Type B pancreatic cell (in vitro differentiated cells): Measurements from ENCODE around the gene RPL28. TPM values are rescaled to one million over a fixed set of nuclear protein-coding genes. Genes with fewer than 3 reads are reported as not detected.

Source experiments
- DNase-seq: peaks from one replicate; pipeline ENCODE4 v3.0.0; 2021; ENCODE audit warnings: mixed read lengths; ENCODE audit not compliant: unreplicated experiment; ENCODE audit errors: extremely low spot score
- H3K27ac Mint-ChIP-seq: 2 replicates; pipeline ENCODE4 v1.8.0; 2021; ENCODE audit warnings: mild to moderate bottlenecking, mixed read lengths
- H3K27me3 Mint-ChIP-seq: 2 replicates; pipeline ENCODE4 v1.8.0; 2021; ENCODE audit warnings: mixed read lengths
- H3K36me3 Mint-ChIP-seq: 2 replicates; pipeline ENCODE4 v1.8.0; 2021; ENCODE audit warnings: mixed read lengths
- H3K4me1 Mint-ChIP-seq: one replicate; pipeline ENCODE4 v1.8.0; 2021; ENCODE audit warnings: mixed read lengths; ENCODE audit not compliant: unreplicated experiment
- H3K4me3 Mint-ChIP-seq: 2 replicates; pipeline ENCODE4 v1.8.0; 2021; ENCODE audit warnings: mild to moderate bottlenecking, mixed read lengths
- H3K9me3 Mint-ChIP-seq: 2 replicates; pipeline ENCODE4 v1.8.0; 2021; ENCODE audit warnings: mixed read lengths
- CTCF ChIP-seq: fragments of 200-600 bp; sonication (generic); conservative IDR thresholded peaks from 2 replicates; pipeline ENCODE4 v1.5.0; 2021; ENCODE audit warnings: antibody characterized with exemption, mild to moderate bottlenecking
- total RNA-seq: library from RNA; stranded (reverse); gene quantifications from 2 replicates; pipeline ENCODE4 v1.2.1, GENCODE V29; 2021; ENCODE audit warnings: low replicate concordance

The RPL28 gene
- total RNA-seq, 1 donor from 2014 or later = 1,799 TPM

- DNase-seq = no peak
- Mint-ChIP-seq H3K27ac (no peak overlapping the region), H3K36me3 (peaks cover 8% of the 10 kb centered on the region), H3K4me3 (peak overlapping the region; percentile 62), H3K27me3 (peaks cover 80% of the 10 kb centered on the region), H3K4me1 (peaks cover 16% of the 10 kb centered on the region), H3K9me3 (no peaks in the 10 kb centered on the region)
- no peak for TF ChIP-seq CTCF
These were observed 54.8 kb downstream of the RPL28 start for GRCh38 chr19:55440411-55441105.

GRCh38 chr19:55441319-55441691 is 55.6 kb downstream of the RPL28 start:
- Mint-ChIP-seq H3K4me3 (peak overlapping the region; percentile 62), H3K9me3 (no peaks in the 10 kb centered on the region), H3K36me3 (peaks cover 8% of the 10 kb centered on the region), H3K27ac (no peak overlapping the region), H3K27me3 (peaks cover 81% of the 10 kb centered on the region), H3K4me1 (peaks cover 16% of the 10 kb centered on the region)
- no peak for TF ChIP-seq CTCF
- no peak for DNase-seq

- H3K4me3 Mint-ChIP-seq = peak overlapping the region; percentile 62
These were observed 56.1 kb downstream of the RPL28 start for GRCh38 chr19:55441692-55442321.

GRCh38 chr19:55442372-55442961 is 56.7 kb downstream of the RPL28 start:
- no peak overlapping the region for H3K27ac Mint-ChIP-seq
- DNase-seq = no peak
- no peak overlapping the region for H3K4me3 Mint-ChIP-seq
- peaks cover 11% of the 10 kb centered on the region for H3K4me1 Mint-ChIP-seq
- H3K9me3 Mint-ChIP-seq = no peaks in the 10 kb centered on the region
- H3K36me3 Mint-ChIP-seq = peaks cover 8% of the 10 kb centered on the region
- no peak for TF ChIP-seq CTCF
- H3K27me3 Mint-ChIP-seq = peaks cover 70% of the 10 kb centered on the region

More at GRCh38 chr19:55441692-55442321, 56.1 kb downstream of the RPL28 start:
- Mint-ChIP-seq H3K36me3 (peaks cover 8% of the 10 kb centered on the region), H3K9me3 (no peaks in the 10 kb centered on the region), H3K27ac (no peak overlapping the region), H3K27me3 (peaks cover 77% of the 10 kb centered on the region), H3K4me1 (peaks cover 16% of the 10 kb centered on the region)
- no peak for DNase-seq
- no peak for TF ChIP-seq CTCF

GRCh38 chr19:55443045-55443823 is 57.5 kb downstream of the RPL28 start, which contains the start of gene SHISA7:
SHISA7 (minus strand) TSS chr19:55443300; CDS start chr19:55442863, 437 bp downstream.
- H3K9me3 Mint-ChIP-seq = no peaks in the 10 kb centered on the region
- peaks cover 10% of the 10 kb centered on the region for H3K4me1 Mint-ChIP-seq
- H3K36me3 Mint-ChIP-seq = peaks cover 8% of the 10 kb centered on the region
- H3K4me3 Mint-ChIP-seq = peak within 1 kb of the TSS; percentile 25
- DNase-seq = no peak
- H3K27ac Mint-ChIP-seq = no peak within 1 kb of the TSS
- TF ChIP-seq CTCF = no peak
- peaks cover 67% of the 10 kb centered on the region for H3K27me3 Mint-ChIP-seq
